ENCODE measurements around the gene FMN1. TPM values are rescaled to one million over a fixed set of nuclear protein-coding genes. Genes with fewer than 3 reads are reported as not detected.
"Not testable (repeated sequence)": the region's sequence is repeated elsewhere in the genome, so short reads cannot be mapped to it uniquely, and the experiment has no call there.

The FMN1 gene
- total RNA-seq, 1 donor from 2014 or later = 5.3 TPM

DNA sequence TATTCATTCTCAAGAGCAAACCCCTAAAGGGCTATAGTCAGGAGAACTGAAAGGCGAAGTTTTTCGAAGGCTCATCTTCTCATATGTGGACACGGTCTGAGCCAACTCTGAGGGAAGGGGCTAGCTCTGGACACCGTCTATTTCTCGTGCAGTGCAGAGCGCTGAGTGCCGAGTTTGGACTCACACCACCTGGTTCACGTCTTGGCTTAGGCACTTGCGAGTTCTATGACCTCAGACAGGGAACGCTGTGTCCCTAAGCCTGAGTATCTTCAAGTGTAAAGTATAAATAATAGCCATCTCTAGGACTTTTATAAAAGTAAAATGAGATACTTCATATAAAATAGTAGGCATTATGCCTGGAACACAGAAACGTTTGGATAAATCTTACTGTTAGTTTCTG is 223.7 kb downstream of the FMN1 start:
- no peak for DNase-seq

DNA sequence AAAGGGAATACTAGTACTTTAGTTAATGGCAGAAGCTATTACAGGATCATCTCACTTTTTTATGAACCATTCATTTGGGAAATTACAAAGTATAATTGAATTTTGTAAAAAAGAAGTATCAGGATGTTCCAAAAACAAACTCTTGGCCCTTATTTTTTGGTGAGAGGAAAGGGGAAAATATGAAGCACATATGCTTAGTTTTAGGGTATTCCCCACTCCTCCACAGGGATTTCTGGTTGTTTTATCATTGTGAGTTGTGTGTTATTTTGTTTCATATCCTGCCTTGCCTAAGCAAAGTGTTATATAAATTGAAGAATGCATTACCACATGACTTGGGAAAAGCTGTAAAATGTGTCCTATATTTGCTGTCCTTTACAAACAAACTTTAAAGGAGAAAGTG is 227.0 kb downstream of the FMN1 start:
- peak; percentile 41 for DNase-seq

DNA sequence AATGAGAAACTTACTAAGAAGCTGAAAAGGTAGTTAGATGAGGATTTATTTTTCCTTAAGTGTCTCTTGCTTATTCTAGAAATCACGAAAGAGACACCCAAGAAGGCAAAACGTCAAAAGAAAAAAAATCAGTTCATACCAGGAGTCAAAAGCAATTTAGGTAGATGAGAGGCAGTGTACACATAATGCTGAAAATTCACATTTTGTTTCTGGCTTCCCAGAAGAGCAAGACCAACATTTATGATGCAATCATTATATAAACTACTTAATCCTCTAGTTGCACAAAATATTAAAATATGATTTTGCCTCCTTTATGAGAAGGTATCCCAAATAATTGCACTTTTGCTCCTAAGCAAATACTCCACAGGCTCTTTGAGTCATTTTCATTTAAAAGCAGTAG is 228.0 kb downstream of the FMN1 start:
- DNase-seq = peak; percentile 10

DNA sequence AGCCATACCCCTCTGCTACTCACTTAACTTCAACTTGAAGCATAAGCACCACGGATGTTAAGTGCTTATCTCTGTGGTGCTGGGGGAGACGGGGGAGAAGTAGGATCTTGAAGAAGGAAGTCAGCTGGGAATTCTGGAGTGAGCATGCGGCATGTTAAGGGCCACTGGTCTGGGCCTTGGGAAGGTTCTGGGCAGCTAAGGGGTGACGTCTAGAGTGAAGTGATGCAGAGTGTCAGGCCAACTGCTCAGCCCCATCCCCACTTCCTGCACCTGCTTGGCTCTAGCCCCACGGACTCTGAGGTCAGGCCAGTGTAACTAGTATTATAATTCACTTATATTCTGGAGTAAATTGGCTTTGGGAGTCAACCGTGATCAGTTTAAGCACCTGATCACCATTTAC is 228.6 kb downstream of the FMN1 start:
- DNase-seq = peak; percentile 13

DNA sequence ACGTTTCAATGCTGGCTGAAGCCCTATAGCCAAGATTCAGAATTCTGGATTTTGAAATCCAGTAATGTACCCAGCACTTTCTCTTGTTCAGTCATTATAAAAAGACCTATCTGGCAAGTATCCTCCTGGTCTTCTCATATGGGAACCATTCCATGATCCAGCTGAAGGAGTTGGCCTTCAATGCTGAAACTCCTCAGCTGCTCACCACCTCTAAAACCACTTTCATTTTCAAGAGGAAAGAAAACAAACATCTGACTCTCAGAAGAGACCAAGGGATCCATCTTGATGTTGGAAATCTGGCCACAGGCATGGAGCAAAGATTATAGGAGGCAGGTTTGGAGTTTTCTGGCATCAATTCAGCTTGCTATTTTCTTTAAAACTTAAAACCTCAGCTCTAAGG is 235.4 kb downstream of the FMN1 start:
- DNase-seq = peak; percentile 31

DNA sequence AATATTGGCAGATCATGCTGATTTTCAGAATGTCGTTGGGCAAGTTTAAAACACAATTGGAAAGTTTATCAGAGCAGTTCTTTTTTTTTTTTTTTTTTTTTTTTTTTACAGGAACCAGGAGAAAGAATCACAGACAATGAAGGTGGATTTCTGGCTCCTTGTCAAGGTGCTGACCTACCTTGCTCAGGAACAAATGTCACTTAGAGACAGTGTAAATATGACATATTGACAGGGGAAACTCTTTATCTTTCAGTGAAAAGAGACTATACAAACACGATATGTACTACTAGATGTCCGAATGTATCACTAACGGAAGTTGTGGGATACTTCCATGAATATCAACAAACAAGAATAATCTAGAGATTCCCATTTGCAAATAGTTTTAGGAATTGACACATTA is 237.3 kb downstream of the FMN1 start:
- no peak for DNase-seq

DNA sequence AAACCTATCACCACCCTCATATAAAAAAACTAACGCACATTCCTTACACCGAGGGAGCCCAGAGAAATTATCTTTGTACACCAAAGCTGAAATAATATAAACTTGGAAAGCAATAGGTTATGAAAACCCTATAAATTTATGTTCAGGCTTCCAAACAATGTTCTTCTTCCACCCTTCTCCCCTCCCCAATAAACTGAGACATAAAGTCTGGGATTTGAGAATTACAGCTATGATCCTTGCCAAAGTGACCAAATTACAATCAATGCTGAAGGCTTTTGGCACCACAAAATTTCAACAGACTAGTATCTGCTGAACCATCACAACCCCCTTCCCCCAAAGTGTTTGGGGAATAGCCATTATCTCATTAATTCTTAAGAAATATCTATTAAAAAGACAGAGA is 237.8 kb downstream of the FMN1 start:
- no peak for DNase-seq

DNA sequence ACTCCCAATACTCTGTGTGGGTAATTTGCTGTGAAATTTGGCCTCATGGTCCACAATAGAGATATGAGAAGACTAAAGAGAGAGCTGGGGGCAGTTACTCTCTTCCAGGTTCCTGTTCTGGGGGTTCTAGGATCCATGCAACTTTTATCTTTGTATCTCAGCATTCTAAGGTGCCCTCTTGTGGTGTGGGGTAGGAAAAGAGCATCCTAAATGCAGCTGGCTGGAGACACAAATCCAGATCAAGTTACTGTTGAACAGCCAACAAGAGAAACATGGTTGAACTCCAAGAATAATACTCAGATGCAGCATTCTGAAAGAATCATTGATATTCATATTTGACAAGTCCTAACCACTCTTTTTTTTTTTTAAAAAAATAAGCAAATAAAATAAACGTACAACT is 238.5 kb downstream of the FMN1 start:
- peak; percentile 84 for DNase-seq

DNA sequence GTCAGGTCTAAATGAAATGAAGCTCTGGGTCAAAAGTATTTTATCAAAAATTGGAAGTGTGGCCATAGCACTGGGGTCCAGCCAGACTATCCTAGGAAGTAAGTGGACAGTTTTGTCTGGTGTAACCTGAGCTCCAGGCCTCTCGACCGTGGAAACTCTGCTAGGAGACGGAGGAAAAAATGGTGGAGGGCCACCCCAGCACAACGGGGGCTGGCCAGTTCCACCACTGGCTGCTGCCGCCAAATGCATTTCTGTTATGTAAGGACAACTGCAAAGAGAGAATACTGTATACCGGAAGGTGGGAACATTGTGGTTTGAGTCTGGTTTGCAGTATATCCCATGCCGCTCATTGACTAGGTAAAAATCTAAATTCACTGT is 241.0 kb downstream of the FMN1 start:
- peak; percentile 38 for DNase-seq

DNA sequence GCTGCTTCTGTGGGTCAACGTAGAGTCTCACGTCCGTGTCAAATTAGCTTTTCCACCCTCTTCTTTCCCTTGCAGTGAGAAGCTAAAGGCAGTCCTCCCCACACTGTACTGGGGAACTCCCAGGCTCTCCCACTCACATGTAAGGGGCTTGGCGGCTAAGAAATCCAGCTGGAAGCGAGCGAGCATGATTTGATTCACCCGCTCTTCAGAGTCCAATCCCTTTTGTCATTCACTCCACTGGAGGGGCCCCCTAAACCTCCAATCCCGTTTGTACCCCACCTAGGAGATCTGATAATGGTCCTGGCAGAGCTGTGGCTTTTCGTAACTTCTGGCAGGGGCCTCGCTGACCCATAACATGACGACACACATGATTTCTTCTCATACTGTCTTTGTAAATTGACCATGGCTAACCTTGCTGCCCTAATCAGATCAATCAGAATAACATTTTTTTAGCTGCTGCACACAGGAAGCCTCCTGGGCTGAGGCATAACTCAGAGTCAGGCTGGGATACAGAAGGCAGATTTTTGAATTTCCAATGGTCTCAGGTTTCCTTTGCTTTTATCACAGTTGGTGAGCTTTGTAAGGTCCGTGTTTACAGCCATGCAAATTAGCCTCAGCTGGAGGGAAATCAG is 241.5 kb downstream of the FMN1 start:
- DNase-seq = peak; percentile 52

DNA sequence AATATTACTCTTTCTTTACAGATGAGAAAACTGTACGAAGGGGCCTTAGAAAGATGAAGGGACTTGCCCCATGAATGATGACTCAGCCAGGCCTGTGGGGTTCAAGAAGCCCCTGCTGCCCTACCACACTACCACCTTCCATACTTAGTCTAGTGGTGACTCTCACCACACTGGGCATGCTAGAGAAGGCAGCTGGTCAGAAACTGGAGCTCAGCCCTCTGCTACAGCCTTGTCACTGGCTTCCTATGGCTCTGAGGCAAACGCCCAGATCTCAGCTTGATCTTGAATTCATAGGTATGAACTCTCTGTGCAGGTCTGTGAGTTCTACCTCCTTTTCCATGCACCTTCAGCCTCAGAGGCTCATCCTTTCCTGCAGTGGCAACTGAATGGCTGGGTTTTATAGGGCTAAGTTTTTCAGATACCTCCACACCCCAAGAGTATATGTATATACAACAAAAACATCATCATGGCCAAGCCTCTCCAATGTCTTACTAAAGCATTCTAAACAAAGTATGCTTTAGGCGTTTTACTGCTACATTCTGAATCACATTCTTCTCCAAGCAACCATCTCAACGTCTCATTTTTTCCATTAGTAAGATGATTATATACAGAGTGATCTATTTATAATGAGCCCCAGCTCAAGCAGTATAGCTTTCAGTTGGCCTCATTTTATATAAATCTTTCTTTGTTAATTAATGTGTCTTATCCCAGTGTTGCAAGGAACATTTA is 242.6 kb downstream of the FMN1 start:
- DNase-seq = peak; percentile 17

DNA sequence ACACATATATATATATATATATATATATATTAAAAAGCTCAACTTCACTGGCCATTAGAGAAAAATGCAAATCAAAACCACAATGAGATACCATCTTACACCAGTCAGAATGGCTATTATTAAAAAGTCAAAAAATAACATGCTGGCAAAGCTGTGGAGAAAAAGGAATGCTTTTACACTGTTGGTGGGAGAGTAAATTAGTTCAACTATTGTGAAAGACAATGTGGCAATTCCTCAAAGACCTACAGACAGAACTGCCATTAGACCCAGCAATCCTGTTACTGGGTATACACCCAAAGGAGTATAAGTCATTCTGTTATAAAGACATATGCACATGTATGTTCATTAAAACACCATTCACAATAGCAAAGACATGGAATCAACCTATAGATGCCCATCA is 244.5 kb downstream of the FMN1 start:
- not testable (repeated sequence) for DNase-seq

DNA sequence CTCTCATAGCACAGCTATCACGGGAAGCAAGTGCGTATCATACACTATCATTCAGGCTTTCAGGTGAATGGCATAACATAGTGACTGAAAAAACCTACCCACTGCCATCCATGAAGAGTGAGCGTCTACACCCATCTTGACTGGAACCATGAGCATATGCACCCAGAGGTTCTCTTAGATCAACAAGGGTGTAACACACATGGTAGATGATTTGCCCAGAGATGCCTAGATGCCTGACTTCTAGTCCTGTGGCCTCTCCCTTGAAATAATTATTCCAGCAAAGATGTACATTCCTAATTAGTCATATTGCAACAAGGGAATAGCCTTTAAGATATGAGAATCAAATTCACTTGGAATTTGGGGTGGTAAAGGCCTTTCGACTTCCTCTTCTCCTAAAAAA is 248.3 kb downstream of the FMN1 start:
- DNase-seq = no peak

DNA sequence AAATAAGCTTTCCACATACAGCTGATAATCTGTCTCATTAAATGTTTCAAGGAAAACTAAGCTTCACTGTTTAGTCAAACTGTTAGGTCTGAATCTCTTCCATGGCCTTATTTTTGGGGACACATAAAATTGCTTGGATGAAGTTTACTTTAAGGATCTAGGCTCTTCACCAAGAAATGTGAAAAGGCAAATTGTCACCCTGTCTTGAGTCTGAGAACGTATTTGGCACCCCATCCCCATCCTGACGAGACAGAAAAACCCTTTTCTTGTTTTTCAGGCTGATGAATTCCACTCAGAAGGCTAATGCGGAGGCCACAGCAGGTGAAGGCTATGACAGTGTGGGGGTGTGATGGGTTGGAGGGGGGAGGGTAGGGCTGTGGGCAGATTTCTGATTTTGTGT is 250.1 kb downstream of the FMN1 start:
- DNase-seq = no peak

DNA sequence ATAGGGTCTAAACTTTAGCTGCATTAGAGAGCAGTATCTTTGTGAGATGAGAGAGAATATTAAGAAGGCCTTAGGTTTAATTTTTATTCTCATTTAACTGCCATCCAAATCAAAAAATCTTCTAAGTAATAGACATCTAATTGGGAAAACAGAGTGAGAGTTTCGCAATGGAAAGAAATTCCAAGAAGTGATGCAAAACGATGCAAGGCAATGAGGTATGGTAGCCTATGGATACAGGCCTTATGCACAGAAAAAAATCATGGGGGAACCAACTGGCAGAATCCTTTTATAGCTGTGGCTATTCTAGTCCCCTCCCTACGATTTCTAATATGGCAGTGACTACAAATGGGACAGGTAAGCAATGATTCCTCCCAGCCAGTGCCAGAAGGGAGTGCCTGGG is 250.8 kb downstream of the FMN1 start:
- DNase-seq = no peak

DNA sequence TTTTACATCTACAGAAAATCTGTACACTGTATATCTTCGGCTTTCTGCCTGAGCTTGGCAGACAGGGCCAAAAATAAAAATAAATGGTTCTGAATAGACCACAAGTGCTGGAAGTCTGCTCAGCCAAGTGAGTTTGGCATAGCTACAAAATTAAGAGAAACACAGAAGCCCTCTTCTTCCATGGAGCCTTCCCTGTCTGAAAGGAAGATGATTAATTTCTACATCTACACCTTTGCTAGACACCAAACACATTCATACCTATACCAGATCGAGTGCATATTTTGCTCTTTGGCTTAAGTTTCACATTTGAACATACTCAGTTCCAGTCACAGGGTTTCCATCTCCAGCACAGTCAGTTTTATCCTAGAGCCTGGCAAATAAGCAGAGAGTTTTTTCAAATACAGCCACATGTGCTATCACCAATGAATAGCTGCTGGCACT is 252.1 kb downstream of the FMN1 start:
- peak; percentile 62 for DNase-seq

DNA sequence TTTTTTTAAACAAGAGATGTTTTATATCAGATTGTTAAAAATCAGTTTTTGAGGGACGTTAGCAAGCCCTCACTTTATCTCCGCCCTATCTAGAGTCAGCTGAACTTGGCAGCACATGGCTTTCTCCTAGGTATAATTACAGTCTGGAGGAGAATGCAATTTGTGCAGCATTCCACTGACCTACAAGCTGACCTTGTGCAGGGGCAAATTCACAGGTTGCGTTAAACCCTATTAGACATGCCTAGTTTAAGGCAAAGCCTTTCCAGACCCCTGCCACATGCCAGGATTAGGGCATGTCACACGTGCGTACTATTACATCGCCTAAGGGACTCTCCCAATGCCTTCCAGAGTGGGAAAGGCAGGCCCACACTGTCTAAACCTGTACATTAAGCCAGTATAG is 252.7 kb downstream of the FMN1 start:
- no peak for DNase-seq

DNA sequence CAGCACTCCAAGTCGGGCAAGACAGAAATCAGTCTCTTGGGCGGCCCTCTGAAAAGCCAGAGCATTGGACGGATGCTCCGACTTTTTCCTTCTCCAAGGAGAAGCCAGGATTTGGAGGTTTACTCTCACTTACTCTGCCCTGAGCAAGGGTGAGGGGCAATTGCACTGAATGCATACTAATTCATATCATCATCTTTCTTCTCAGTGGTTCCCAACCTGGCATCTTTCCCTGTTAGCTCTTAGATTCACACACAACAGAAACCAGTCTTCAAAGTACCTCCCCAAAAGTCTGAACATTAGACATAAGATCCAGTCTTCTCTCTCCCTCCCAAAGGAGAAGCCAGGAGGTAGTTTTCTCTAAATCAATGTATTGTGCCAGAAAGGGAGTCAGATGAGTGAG is 257.5 kb downstream of the FMN1 start:
- no peak for DNase-seq

DNA sequence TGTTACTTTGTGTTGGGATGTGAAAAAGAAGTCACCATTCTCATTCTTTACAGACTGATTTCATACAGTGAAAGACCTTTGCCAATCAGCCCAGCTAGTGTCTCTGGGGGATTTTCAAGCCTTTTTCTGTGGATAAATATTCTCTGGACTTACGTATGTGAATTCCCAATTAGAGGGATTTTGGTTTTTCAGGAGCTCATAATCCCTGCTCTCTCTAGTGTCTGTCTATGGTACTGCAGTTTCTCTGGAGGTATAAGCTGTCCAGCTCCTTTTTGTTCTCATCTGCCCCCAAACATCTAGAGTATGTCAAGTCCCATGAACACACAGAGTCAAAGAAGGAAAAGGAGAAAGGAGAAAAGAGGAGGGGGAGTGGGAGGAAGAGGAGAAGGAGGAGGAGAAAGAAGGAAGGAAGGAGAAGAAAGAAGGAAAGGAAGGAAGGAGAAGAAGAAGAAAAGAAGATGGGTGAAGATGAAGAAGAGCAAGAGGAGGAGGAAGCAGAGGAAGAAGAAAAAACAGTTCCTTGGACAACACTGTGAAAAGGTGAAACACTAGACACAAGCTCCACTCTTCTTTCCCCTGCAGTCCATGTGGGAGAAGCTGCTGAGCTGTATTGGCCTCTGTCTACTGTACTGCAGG is 258.1 kb downstream of the FMN1 start:
- DNase-seq = peak; percentile 22

DNA sequence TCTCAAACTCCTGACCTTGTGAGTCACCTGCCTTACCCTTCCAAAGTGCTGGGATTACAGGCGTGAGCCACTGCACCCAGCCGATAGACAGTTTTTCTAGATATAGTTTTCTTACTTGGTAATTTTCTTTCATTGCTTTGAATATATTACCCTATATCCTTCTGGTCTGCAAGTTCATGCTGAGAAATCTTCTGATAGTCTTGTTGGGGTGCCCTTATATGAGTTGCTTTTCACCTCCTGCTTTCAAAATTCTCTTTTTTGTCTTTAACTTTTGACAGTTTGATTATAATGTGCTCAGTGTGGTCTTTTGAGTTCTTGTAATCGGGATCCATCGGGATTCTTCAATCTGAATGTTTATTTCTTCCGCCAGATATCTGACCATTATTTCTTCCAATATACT is 259.4 kb downstream of the FMN1 start:
- no peak for DNase-seq

DNA sequence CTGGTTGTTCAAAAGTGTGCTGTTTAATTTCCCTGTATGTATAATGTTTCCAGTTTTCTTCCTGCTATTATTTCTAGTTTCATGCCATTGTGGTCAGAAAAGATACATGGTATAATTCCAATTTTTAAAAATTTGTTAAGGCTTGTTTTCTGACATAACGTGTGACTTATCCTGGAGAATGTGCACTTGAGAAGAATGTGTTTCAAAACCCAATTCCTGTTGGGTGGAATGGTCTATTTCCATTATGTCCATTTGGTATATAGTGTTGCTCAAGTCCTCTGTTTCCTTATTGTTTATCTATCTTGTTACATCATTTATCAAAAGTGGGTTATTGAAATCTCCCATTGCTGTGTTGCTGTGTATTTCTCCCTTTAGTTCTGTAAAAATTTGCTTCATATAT is 261.3 kb downstream of the FMN1 start:
- no peak for DNase-seq

DNA sequence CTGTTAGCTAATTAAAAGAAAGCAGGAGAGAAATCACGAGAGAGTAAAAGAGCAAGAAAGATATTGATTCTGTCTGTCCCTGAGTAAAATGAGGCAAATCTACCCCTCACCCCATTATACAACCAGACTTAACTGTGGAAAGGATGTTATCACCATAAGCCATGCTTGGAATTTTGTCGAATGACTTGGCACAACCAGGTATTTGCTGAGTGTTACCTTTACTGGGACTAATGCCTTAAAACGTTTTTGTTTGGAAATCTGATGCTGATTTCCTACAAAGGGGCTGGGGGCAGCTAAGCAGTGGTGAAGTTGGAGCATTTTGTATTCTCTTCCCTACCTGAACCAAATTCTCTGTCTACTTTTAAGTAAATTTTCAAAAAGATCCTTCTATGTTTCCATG is 265.6 kb downstream of the FMN1 start:
- DNase-seq = no peak

DNA sequence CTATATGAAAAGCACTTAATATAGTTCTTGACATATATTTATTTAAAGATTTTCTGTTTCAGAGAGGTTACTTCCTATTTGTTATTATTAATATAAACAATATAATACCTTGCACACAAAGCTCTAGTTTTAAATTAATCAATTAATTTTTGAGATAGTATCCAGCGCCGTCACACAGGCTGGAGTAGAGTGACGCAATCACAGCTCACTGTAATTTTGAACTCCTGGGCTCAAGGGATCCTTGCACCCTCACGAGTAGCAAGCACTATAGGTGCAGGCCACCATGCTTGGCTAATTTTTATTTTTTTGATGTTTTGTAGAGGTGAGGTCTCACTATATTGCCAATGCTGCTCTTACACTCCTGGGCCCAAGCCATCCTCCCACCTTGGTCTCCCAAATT is 267.4 kb downstream of the FMN1 start:
- DNase-seq = no peak

DNA sequence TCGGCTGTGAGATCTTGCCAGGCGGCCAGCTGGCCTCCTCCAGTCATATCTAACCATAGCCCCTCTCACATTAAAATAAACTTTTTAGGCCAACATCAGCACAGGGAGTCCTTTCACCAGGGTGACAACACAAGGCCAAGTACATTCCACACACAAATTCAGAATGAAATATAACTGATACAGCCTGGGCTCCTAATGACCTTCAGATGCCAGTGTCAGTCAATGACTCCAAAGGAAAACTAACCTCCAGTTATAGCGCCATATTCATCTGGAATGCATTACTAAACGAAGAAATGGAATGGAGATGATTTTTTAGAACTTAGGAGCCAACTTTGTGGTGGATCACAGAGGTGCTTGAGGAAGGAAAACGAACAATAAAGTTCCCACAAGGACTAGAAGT is 271.3 kb downstream of the FMN1 start:
- peak; percentile 18 for DNase-seq

Measured in tongue (tissue), 2 donors.